LHCN-M2 (cell line): ENCODE results near the gene TNFRSF9. TPM values are rescaled to one million over a fixed set of nuclear protein-coding genes. Genes with fewer than 3 reads are reported as not detected.
"Not testable (repeated sequence)": the region's sequence is repeated elsewhere in the genome, so short reads cannot be mapped to it uniquely, and the experiment has no call there.

Source experiments
- DNase-seq: peaks from one replicate; pipeline ENCODE4 v3.0.0-alpha.2; 2012; ENCODE audit warnings: low read depth
- total RNA-seq: library from RNA; depleted of rRNA; stranded (reverse); fragments of >200 nt; gene quantifications from 2 replicates; pipeline ENCODE4 v1.2.3, GENCODE V29; 2014

The TNFRSF9 gene
- total RNA-seq, 1 experiment from 2014 or later = 0.06 TPM

- peak; percentile 99 for DNase-seq
These were observed 20.8 kb upstream of the TNFRSF9 start, which contains the start of gene PARK7 for GRCh38 chr1:7961216-7962013. Gene PARK7, plus strand, starts transcription at chr1:7961711. Its CDS starts 1,075 bp downstream, at chr1:7962786.

GRCh38 chr1:7960867-7961215 is 20.2 kb upstream of the TNFRSF9 start:
- no peak for DNase-seq

GRCh38 chr1:7960165-7960564 is 19.5 kb upstream of the TNFRSF9 start:
- no peak for DNase-seq

- DNase-seq = peak; percentile 49
These were observed 15.8 kb upstream of the TNFRSF9 start for GRCh38 chr1:7956218-7957032.

GRCh38 chr1:7954683-7955082 is 14.0 kb upstream of the TNFRSF9 start:
- DNase-seq = no peak

- peak; percentile 78 for DNase-seq
These were observed 13.4 kb upstream of the TNFRSF9 start for GRCh38 chr1:7953850-7954609.

GRCh38 chr1:7952791-7953190 is 12.2 kb upstream of the TNFRSF9 start:
- DNase-seq = not testable (repeated sequence)

GRCh38 chr1:7948960-7949359 is 8.3 kb upstream of the TNFRSF9 start:
- DNase-seq = peak; percentile 84

- DNase-seq = no peak
These were observed 2.6 kb upstream of the TNFRSF9 start for GRCh38 chr1:7943251-7943650.

GRCh38 chr1:7942214-7942921 is 1.7 kb upstream of the TNFRSF9 start:
- no peak for DNase-seq

- DNase-seq = peak; percentile 70
These were observed 776 bp upstream of the TNFRSF9 start for GRCh38 chr1:7941437-7941793.

- no peak for DNase-seq
These were observed 605 bp downstream of the TNFRSF9 start for GRCh38 chr1:7940034-7940433.

GRCh38 chr1:7938070-7938469 is 2.6 kb downstream of the TNFRSF9 start:
- DNase-seq = no peak

- no peak for DNase-seq
These were observed 8.0 kb downstream of the TNFRSF9 start for GRCh38 chr1:7932524-7933138.

GRCh38 chr1:7931446-7931812 is 9.2 kb downstream of the TNFRSF9 start:
- DNase-seq = no peak

- no peak for DNase-seq
These were observed 9.8 kb downstream of the TNFRSF9 start for GRCh38 chr1:7930645-7931445.

- no peak for DNase-seq
These were observed 11.0 kb downstream of the TNFRSF9 start for GRCh38 chr1:7929637-7930036.

- no peak for DNase-seq
These were observed 12.4 kb downstream of the TNFRSF9 start for GRCh38 chr1:7928247-7928646.

- DNase-seq = not testable (repeated sequence)
These were observed 13.6 kb downstream of the TNFRSF9 start for GRCh38 chr1:7927061-7927460.

GRCh38 chr1:7922301-7922700 is 18.3 kb downstream of the TNFRSF9 start:
- DNase-seq = peak; percentile 84
